Small intestine (tissue), 7 donors: ENCODE measurements around the gene ZNF292. TPM values are rescaled to one million over a fixed set of nuclear protein-coding genes. Genes with fewer than 3 reads are reported as not detected.

ENCODE experiments used
- DNase-seq, 2 donors: peaks; one replicate each; pipeline versions ENCODE4 v3.0.0 to v3.0.0-alpha.2; 2013
- FAIRE-seq: peaks from 2 replicates; lab custom pipeline; 2012; peaks lifted over from hg19 to GRCh38; lab: Jason Lieb, UNC
- H3K27ac ChIP-seq, 3 donors: one replicate each; pipeline ENCODE4 v1.5.1; 2013; ENCODE audit warnings: low read length in 2 of 3, mild to moderate bottlenecking in 2 of 3, control low read depth in 1 of 3, inconsistent platforms in 1 of 3, low read depth in 1 of 3, moderate library complexity in 1 of 3
- H3K27me3 ChIP-seq, 3 donors: one replicate each; pipeline ENCODE4 v1.6.1; 2013; ENCODE audit warnings: low read length in 3 of 3, inconsistent platforms in 1 of 3; ENCODE audit not compliant: control insufficient read depth in 3 of 3, insufficient read depth in 3 of 3
- H3K36me3 ChIP-seq, 3 donors: one replicate each; pipeline ENCODE4 v1.6.1; 2013; ENCODE audit warnings: low read length in 3 of 3, inconsistent platforms in 1 of 3, low read depth in 1 of 3, mild to moderate bottlenecking in 1 of 3, moderate library complexity in 1 of 3; ENCODE audit not compliant: control insufficient read depth in 3 of 3, insufficient read depth in 2 of 3
- H3K4me1 ChIP-seq, 3 donors: one replicate each; pipeline ENCODE4 v1.6.1; 2013; ENCODE audit warnings: low read length in 2 of 3, inconsistent platforms in 1 of 3, low read depth in 1 of 3, mild to moderate bottlenecking in 1 of 3, moderate library complexity in 1 of 3; ENCODE audit not compliant: control insufficient read depth in 3 of 3, insufficient read depth in 2 of 3
- H3K4me3 ChIP-seq, 3 donors: one replicate each; pipeline ENCODE4 v1.5.1; 2013; ENCODE audit warnings: low read length in 3 of 3, control low read depth in 1 of 3, inconsistent platforms in 1 of 3, low read depth in 1 of 3, mild to moderate bottlenecking in 1 of 3, moderate library complexity in 1 of 3
- H3K9me3 ChIP-seq, 2 donors: one replicate each; pipeline ENCODE4 v1.6.1; 2013; ENCODE audit warnings: low read depth in 1 of 2, low read length in 1 of 2; ENCODE audit not compliant: control insufficient read depth in 2 of 2, insufficient read depth in 1 of 2
- WGBS, 3 donors: extraction: QIAGEN DNeasy Blood & Tissue Kit; methylation state at CpG; one replicate each; pipeline ENCODE4 v1.1.7; 2013; 5-methylcytosine and 5-hydroxymethylcytosine counted together
- polyA plus RNA-seq, 4 donors: library from polyadenylated mRNA; stranded (reverse) in 3 of 4; unstranded in 1 of 4; fragments of 200-250 nt in 3 of 4; fragments of 120-200 nt in 1 of 4; gene quantifications; one replicate each; pipeline versions ENCODE4 v1.2.1 to v1.2.3, GENCODE V29; 2013
- donor health status: healthy with polysubstance abuse.
- donor health status: control.
- donor health status: control.
- donor health status: Bipolar disorder and iron deficiency.
- donor health status: healthy.

Gene ZNF292
- polyA plus RNA-seq, 4 donors = 3.8 to 25.2 (median 5.8) TPM

- H3K36me3 ChIP-seq = peaks cover 0 to 6% (median 0%) of the 10 kb centered on the region in 3 donors
- H3K27ac ChIP-seq = no peak overlapping the region
- no peaks in the 10 kb centered on the region for H3K27me3 ChIP-seq
- 64 to 77% (median 66%) methylated on average over 2 of the region's 2 CpGs for WGBS, 3 donors
- FAIRE-seq = no peak
- no peaks in the 10 kb centered on the region for H3K4me1 ChIP-seq
- H3K9me3 ChIP-seq = no peaks in the 10 kb centered on the region
- no peak for DNase-seq
- H3K4me3 ChIP-seq = no peak overlapping the region
These were observed 9.8 kb downstream of the ZNF292 start for GRCh38 chr6:87165185-87165584.

GRCh38 chr6:87171938-87172633 lies 16.7 kb downstream of the ZNF292 start:
- H3K27ac ChIP-seq = no peak overlapping the region
- H3K4me3 ChIP-seq = no peak overlapping the region
- H3K36me3 ChIP-seq = peaks cover 0 to 4% (median 0%) of the 10 kb centered on the region in 3 donors
- no peak for DNase-seq
- WGBS, 3 donors = 86 to 88% (median 87%) methylated on average over 2 of the region's 2 CpGs
- H3K27me3 ChIP-seq = no peaks in the 10 kb centered on the region
- H3K4me1 ChIP-seq = peaks cover 0 to 5% (median 0%) of the 10 kb centered on the region in 3 donors
- H3K9me3 ChIP-seq = no peaks in the 10 kb centered on the region
- no peak for FAIRE-seq

- H3K9me3 ChIP-seq = no peaks in the 10 kb centered on the region
- H3K4me1 ChIP-seq = peaks cover 0 to 5% (median 0%) of the 10 kb centered on the region in 3 donors
- WGBS, 3 donors = 56 to 60% (median 56%) methylated on average over 3 of the region's 3 CpGs
- peaks cover 0 to 4% (median 0%) of the 10 kb centered on the region in 3 donors for H3K36me3 ChIP-seq
- H3K4me3 ChIP-seq = no peak overlapping the region
- DNase-seq (no peak), FAIRE-seq (no peak)
- H3K27me3 ChIP-seq = no peaks in the 10 kb centered on the region
- no peak overlapping the region for H3K27ac ChIP-seq
These were observed 18.8 kb downstream of the ZNF292 start for GRCh38 chr6:87174078-87174579.

GRCh38 chr6:87176493-87176892 lies 21.1 kb downstream of the ZNF292 start:
- no peak overlapping the region for H3K27ac ChIP-seq
- no peaks in the 10 kb centered on the region for H3K9me3 ChIP-seq
- H3K4me3 ChIP-seq = no peak overlapping the region
- no peak for DNase-seq
- FAIRE-seq = no peak
- H3K4me1 ChIP-seq = peaks cover 0 to 5% (median 0%) of the 10 kb centered on the region in 3 donors
- peaks cover 0 to 16% (median 0%) of the 10 kb centered on the region in 3 donors for H3K36me3 ChIP-seq
- H3K27me3 ChIP-seq = no peaks in the 10 kb centered on the region
- WGBS, 3 donors = 97 to 100% (median 98%) methylated on average over 2 of the region's 2 CpGs

GRCh38 chr6:87180105-87180728 lies 24.9 kb downstream of the ZNF292 start:
- H3K4me1 ChIP-seq = no peaks in the 10 kb centered on the region
- H3K27me3 ChIP-seq = no peaks in the 10 kb centered on the region
- no peak overlapping the region for H3K4me3 ChIP-seq
- no peak for FAIRE-seq
- 91 to 95% (median 94%) methylated on average over 7 of the region's 7 CpGs for WGBS, 3 donors
- H3K27ac ChIP-seq = no peak overlapping the region
- DNase-seq = no peak
- H3K36me3 ChIP-seq = peaks cover 0 to 20% (median 0%) of the 10 kb centered on the region in 3 donors
- no peaks in the 10 kb centered on the region for H3K9me3 ChIP-seq

GRCh38 chr6:87181903-87182302 lies 26.5 kb downstream of the ZNF292 start:
- no peaks in the 10 kb centered on the region for H3K4me1 ChIP-seq
- peaks cover 0 to 30% (median 0%) of the 10 kb centered on the region in 3 donors for H3K36me3 ChIP-seq
- no peak overlapping the region for H3K4me3 ChIP-seq
- H3K27ac ChIP-seq = no peak overlapping the region
- no peak for FAIRE-seq
- no peaks in the 10 kb centered on the region for H3K9me3 ChIP-seq
- no peak for DNase-seq
- no peaks in the 10 kb centered on the region for H3K27me3 ChIP-seq
- 90 to 96% (median 91%) methylated on average over 6 of the region's 6 CpGs for WGBS, 3 donors

- FAIRE-seq (no peak), DNase-seq (no peak)
- Histone ChIP-seq H3K4me3 (no peak overlapping the region), H3K27me3 (no peaks in the 10 kb centered on the region), H3K27ac (no peak overlapping the region), H3K36me3 (peaks cover 0 to 30% (median 0%) of the 10 kb centered on the region in 3 donors), H3K9me3 (no peaks in the 10 kb centered on the region), H3K4me1 (no peaks in the 10 kb centered on the region)
- 79% methylated on average over 2 of the region's 2 CpGs for WGBS, 3 donors
These were observed 27.0 kb downstream of the ZNF292 start for GRCh38 chr6:87182321-87182720.

GRCh38 chr6:87182940-87183339 lies 27.6 kb downstream of the ZNF292 start:
- Histone ChIP-seq H3K27ac (no peak overlapping the region), H3K27me3 (no peaks in the 10 kb centered on the region), H3K4me1 (no peaks in the 10 kb centered on the region), H3K36me3 (peaks cover 0 to 30% (median 0%) of the 10 kb centered on the region in 3 donors), H3K9me3 (no peaks in the 10 kb centered on the region), H3K4me3 (no peak overlapping the region)
- DNase-seq = no peak
- WGBS, 3 donors = 83 to 92% (median 88%) methylated on average over 1 of the region's 1 CpG
- FAIRE-seq = no peak
